HepG2 (cell line): ENCODE data around the gene STEAP2. TPM values are rescaled to one million over a fixed set of nuclear protein-coding genes. Genes with fewer than 3 reads are reported as not detected.

Source experiments
- ATAC-seq: fragments of 200-7000 bp; cut with Tn5 transposase; 3 replicates; pipeline ENCODE4 v1.9.1; 2020; ENCODE audit warnings: mild to moderate bottlenecking, moderate library complexity
- BruUV-seq: library from RNA; stranded (reverse); fragments of 400-500 nt; replicated peaks from 2 replicates; lab custom pipeline; 2021; lab: Mats Ljungman, UMichigan
- CTCF ChIA-PET: fragments of 300-600 bp; formaldehyde crosslinking; extraction: SDS; loops from one replicate; lab custom pipeline; 2021; ENCODE audit warnings: low total read pairs, inconsistent platforms, low intra/inter-chr PET ratio; lab: Yijun Ruan, JAX
- POLR2A ChIA-PET: fragments of 350-600 bp; sonication (Branson Sonifier 250); formaldehyde crosslinking; loops from one replicate; lab custom pipeline; 2020; ENCODE audit warnings: antibody characterized with exemption, inconsistent platforms; lab: Yijun Ruan, JAX
- DNase-seq: peaks from one replicate; pipeline ENCODE4 v3.0.0-alpha.2; 2015; ENCODE audit warnings: low spot score
- FAIRE-seq: peaks from 3 replicates; lab custom pipeline; 2011; peaks lifted over from hg19 to GRCh38; lab: Jason Lieb, UNC
- H2AFZ ChIP-seq: one replicate; pipeline ENCODE4 v1.6.1; 2011; ENCODE audit warnings: low read length, inconsistent platforms
- H3K27ac ChIP-seq: fragments of 300-600 bp; 3 replicates; pipeline ENCODE4 v1.8.0; 2011; ENCODE audit warnings: mixed run types, mild to moderate bottlenecking, mixed read lengths, low read length, inconsistent platforms; ENCODE audit not compliant: insufficient read depth; ENCODE audit errors: extremely low read length
- H3K27me3 ChIP-seq, 2 experiments: fragments of 200-600 bp in 1 of 2; 2 replicates in 1 of 2; 3 replicates in 1 of 2; pipeline versions ENCODE4 v1.6.0 to v1.8.0; 2011; ENCODE audit warnings: low read length in 2 of 2, mild to moderate bottlenecking in 2 of 2, moderate library complexity in 2 of 2, inconsistent platforms in 1 of 2; ENCODE audit not compliant: insufficient read depth in 2 of 2, control insufficient read depth in 1 of 2
- H3K36me3 ChIP-seq, 2 experiments: fragments of 200-600 bp in 1 of 2; replicated peaks in 1 of 2; 2 replicates in 1 of 2; 3 replicates in 1 of 2; pipeline versions ENCODE4 v1.5.1 to v1.8.0; 2011; ENCODE audit warnings: low read length in 2 of 2, inconsistent platforms in 1 of 2; ENCODE audit not compliant: insufficient read depth in 2 of 2, control insufficient read depth in 1 of 2
- H3K4me1 ChIP-seq: 2 replicates; pipeline ENCODE4 v1.5.1; 2012; ENCODE audit warnings: low read length, inconsistent platforms; ENCODE audit not compliant: insufficient read depth
- H3K4me2 ChIP-seq: 2 replicates; pipeline ENCODE4 v1.6.0; 2011; ENCODE audit warnings: low read depth, low read length, inconsistent platforms
- H3K4me3 ChIP-seq, 3 experiments: fragments of 200-600 bp in 1 of 3; sonication (generic), shearing (Covaris generic) in 1 of 3; replicated peaks in 1 of 3; 2 replicates each; pipeline ENCODE4 v1.5.1; 2011 to 2016; ENCODE audit warnings: low read length in 3 of 3, inconsistent platforms in 2 of 3, low read depth in 2 of 3, mild to moderate bottlenecking in 2 of 3, control low read depth in 1 of 3, mixed read lengths in 1 of 3; ENCODE audit not compliant: insufficient read depth in 1 of 3
- H3K79me2 ChIP-seq: one replicate; pipeline ENCODE4 v1.6.1; 2011; ENCODE audit warnings: low read length, inconsistent platforms; ENCODE audit not compliant: insufficient read depth
- H3K9ac ChIP-seq: 2 replicates; pipeline ENCODE4 v1.6.0; 2011; ENCODE audit warnings: mild to moderate bottlenecking, low read depth, low read length, inconsistent platforms; ENCODE audit not compliant: insufficient read depth
- H3K9me3 ChIP-seq: 2 replicates; pipeline ENCODE4 v1.5.1; 2012; ENCODE audit warnings: mild to moderate bottlenecking, low read length
- H4K20me1 ChIP-seq: 2 replicates; pipeline ENCODE4 v1.6.0; 2011; ENCODE audit warnings: inconsistent platforms, mild to moderate bottlenecking, low read length, moderate library complexity; ENCODE audit not compliant: insufficient read depth
- HNF4A ChIP-seq: sonication (generic); formaldehyde crosslinking; IDR thresholded peaks from 2 replicates; pipeline ENCODE4 v1.4.0; 2020; ENCODE audit warnings: missing genetic modification reagents
- ZMYM2 ChIP-seq: sonication (generic); formaldehyde crosslinking; IDR thresholded peaks from 2 replicates; pipeline ENCODE4 v1.8.0; 2022; ENCODE audit warnings: mild to moderate bottlenecking, missing genetic modification reagents
- ZNF24 ChIP-seq: fragments of 450-650 bp; IDR thresholded peaks from 2 replicates; pipeline ENCODE4 v1.6.1; 2017; ENCODE audit warnings: antibody characterized with exemption, mild to moderate bottlenecking
- ZNF317 ChIP-seq: sonication (generic); formaldehyde crosslinking; IDR thresholded peaks from 2 replicates; pipeline ENCODE4 v1.5.0; 2020; ENCODE audit warnings: mild to moderate bottlenecking, missing genetic modification reagents
- WGBS: methylation state at CpG from one replicate; pipeline ENCODE4 v1.1.6; 2017; ENCODE audit warnings: low lambda C conversion rate; 5-methylcytosine and 5-hydroxymethylcytosine counted together
- in situ Hi-C: cut with HindIII; loops from 2 replicates; pipeline ENCODE4 v1.10.0; 2017; ENCODE audit warnings: low pct_unique_long_range_greater_than_20kb; ENCODE audit not compliant: extremely low pct_ligation_motif_present
- intact Hi-C: fragments of 100-400 bp; cut with micrococcal nuclease; formaldehyde crosslinking; loops from one replicate; pipeline ENCODE4 v1.10.0; 2022; ENCODE audit not compliant: unreplicated experiment
- polyA plus RNA-seq, 8 experiments: library from polyadenylated mRNA; depleted of rRNA in 3 of 8; stranded (reverse) in 7 of 8; unstranded in 1 of 8; fragments of >200 nt; fragmentation: Illumina TruSeq in 4 of 8; extraction: Trizol in 4 of 8; gene quantifications; 2 replicates each; pipeline versions ENCODE4 v1.2.1 to v1.2.3, GENCODE V29; 2011 to 2016; ENCODE audit warnings: low read depth in 4 of 8, missing spikeins in 1 of 8, mixed read lengths in 1 of 8; ENCODE audit not compliant: insufficient read depth in 1 of 8
- total RNA-seq, 5 experiments: library from RNA; depleted of rRNA; stranded (reverse); fragments of >200 nt; fragmentation: Illumina TruSeq; extraction: Trizol; gene quantifications; 2 replicates each; pipeline ENCODE4 v1.2.3, GENCODE V29; 2016; ENCODE audit warnings: low read depth in 1 of 5
- TF ChIP-seq, protein P1 (sequence below): sonication (generic); formaldehyde crosslinking; conservative IDR thresholded peaks from 2 replicates; pipeline ENCODE4 v1.4.0; 2020; ENCODE audit warnings: mild to moderate bottlenecking, missing genetic modification reagents, moderate library complexity

STEAP2 gene
- total and polyA plus RNA-seq, 2 of the 13 experiments (the other 11 are each of a cell fraction or from before 2014, with no cell fraction given): 4.3 to 4.4 TPM

DNA sequence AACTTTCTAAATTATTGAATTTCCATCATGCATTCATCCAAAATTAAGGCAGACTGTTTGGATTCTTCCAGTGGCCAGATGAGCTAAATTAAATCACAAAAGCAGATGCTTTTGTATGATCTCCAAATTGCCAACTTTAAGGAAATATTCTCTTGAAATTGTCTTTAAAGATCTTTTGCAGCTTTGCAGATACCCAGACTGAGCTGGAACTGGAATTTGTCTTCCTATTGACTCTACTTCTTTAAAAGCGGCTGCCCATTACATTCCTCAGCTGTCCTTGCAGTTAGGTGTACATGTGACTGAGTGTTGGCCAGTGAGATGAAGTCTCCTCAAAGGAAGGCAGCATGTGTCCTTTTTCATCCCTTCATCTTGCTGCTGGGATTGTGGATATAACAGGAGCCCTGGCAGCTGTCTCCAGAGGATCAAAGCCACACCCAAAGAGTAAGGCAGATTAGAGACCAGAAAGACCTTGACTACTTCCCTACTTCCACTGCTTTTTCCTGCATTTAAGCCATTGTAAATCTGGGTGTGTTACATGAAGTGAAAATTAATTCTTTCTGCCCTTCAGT, 25.3 kb downstream of the STEAP2 start (continued):
- TF ChIP-seq, protein P1, sequence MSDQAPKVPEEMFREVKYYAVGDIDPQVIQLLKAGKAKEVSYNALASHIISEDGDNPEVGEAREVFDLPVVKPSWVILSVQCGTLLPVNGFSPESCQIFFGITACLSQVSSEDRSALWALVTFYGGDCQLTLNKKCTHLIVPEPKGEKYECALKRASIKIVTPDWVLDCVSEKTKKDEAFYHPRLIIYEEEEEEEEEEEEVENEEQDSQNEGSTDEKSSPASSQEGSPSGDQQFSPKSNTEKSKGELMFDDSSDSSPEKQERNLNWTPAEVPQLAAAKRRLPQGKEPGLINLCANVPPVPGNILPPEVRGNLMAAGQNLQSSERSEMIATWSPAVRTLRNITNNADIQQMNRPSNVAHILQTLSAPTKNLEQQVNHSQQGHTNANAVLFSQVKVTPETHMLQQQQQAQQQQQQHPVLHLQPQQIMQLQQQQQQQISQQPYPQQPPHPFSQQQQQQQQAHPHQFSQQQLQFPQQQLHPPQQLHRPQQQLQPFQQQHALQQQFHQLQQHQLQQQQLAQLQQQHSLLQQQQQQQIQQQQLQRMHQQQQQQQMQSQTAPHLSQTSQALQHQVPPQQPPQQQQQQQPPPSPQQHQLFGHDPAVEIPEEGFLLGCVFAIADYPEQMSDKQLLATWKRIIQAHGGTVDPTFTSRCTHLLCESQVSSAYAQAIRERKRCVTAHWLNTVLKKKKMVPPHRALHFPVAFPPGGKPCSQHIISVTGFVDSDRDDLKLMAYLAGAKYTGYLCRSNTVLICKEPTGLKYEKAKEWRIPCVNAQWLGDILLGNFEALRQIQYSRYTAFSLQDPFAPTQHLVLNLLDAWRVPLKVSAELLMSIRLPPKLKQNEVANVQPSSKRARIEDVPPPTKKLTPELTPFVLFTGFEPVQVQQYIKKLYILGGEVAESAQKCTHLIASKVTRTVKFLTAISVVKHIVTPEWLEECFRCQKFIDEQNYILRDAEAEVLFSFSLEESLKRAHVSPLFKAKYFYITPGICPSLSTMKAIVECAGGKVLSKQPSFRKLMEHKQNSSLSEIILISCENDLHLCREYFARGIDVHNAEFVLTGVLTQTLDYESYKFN (CRISPR knock-in tag): no peak
- TF ChIP-seq ZMYM2 (CRISPR knock-in tag): no peak

DNA sequence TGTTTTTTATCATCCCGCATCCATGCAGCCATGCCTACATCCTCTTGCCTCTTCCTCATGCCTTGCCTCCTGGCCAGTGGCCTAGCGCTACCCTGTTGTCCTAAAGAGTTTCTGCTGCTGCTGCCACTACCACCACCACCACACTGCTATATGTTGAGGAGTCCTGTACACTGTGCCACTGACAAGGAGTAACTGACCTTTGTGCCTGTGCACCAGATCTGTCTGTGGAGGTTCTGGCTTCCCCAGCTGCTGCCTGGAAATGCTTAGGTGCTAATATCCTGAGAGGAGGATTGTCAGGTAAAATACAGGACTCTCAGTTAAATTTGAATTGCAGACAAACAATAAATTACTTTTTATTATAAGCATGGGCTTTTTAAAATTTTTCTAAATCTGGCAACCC, 26.5 kb downstream of the STEAP2 start:
- 98% methylated on average over 2 of the region's 2 CpGs for WGBS
- peaks cover 7% of the 10 kb centered on the region for H3K4me1 ChIP-seq
- ChIA-PET CTCF (no interaction called here), POLR2A (no interaction called here)
- BruUV-seq: no TSS peak
- in situ Hi-C loops (no loop called here), intact Hi-C loops (loop anchor here (5.0 kb wide), 1 partner anchor 39 kb away; no protein-coding TSS in a partner anchor)
- H3K27me3 ChIP-seq: no peaks in the 10 kb centered on the region
- H4K20me1 ChIP-seq: no peaks in the 10 kb centered on the region
- FAIRE-seq (no peak), ATAC-seq (peak; percentile 40; the same call in 1 of the 3 replicates), DNase-seq (no peak)
- H3K79me2 ChIP-seq: no peaks in the 10 kb centered on the region
- no peak overlapping the region for H3K4me2 ChIP-seq
- no peak overlapping the region for H3K27ac ChIP-seq
- TF ChIP-seq ZNF24 (no peak), HNF4A (CRISPR knock-in tag) (peak; percentile 26; the same call in 1 of the 2 replicates), ZNF317 (peak; percentile 87)
- no peak overlapping the region for H2AFZ ChIP-seq
- no peak overlapping the region for H3K9ac ChIP-seq
- no peaks in the 10 kb centered on the region for H3K36me3 ChIP-seq
- H3K4me3 ChIP-seq: no peak overlapping the region
- H3K9me3 ChIP-seq: no peaks in the 10 kb centered on the region
